Measurements from ENCODE around the gene RHBDD1. TPM values are rescaled to one million over a fixed set of nuclear protein-coding genes. Genes with fewer than 3 reads are reported as not detected.
A peak's percentile ranks its signal among the peaks of the same experiment; 100 is the strongest.

Gene RHBDD1
- total RNA-seq (56.4 TPM), polyA plus RNA-seq (10 to 100 TPM; 24.7 to 39.6 (median 26.1) TPM)

- Histone ChIP-seq H3K27me3 (ENCODE audit: control insufficient read depth, insufficient read depth, low read length) (no peaks in the 10 kb centered on the region), H3K9me3 (ENCODE audit: control insufficient read depth in 2 of 2, low read length in 2 of 2) (no peaks in the 10 kb centered on the region), H3K4me3 (ENCODE audit: low read depth, low read length) (peak within 1 kb of the TSS; percentile 98), H3K36me3 (ENCODE audit: control insufficient read depth, insufficient read depth, low read length) (peaks cover 3% of the 10 kb centered on the region), H3K4me1 (ENCODE audit: control insufficient read depth, insufficient read depth, low read length, poor library complexity, severe bottlenecking) (peaks cover 63% of the 10 kb centered on the region), H3K27ac (ENCODE audit: insufficient read depth, low read length, poor library complexity, severe bottlenecking) (peak within 1 kb of the TSS; percentile 100)
- DNase-seq (peak; percentile 89 to 98 (median 94)), ATAC-seq (ENCODE audit: low read depth in 2 of 2) (peak; percentile 85 to 90)
- peaks cover 14% of the 10 kb centered on the region for H3K36me3 Mint-ChIP-seq
- no peaks in the 10 kb centered on the region for H3K27me3 Mint-ChIP-seq
- peaks cover 47 to 77% (median 57%) of the 10 kb centered on the region in 4 donors for H3K4me1 Mint-ChIP-seq
- H3K4me3 Mint-ChIP-seq = peak within 1 kb of the TSS; percentile 92 to 98 (median 98)
- no peaks in the 10 kb centered on the region for H3K9me3 Mint-ChIP-seq
- H3K27ac Mint-ChIP-seq = peak within 1 kb of the TSS; percentile 99 to 100 (median 100)
Measured at GRCh38 chr2:226835796-226836547, at the start of gene RHBDD1. RHBDD1 (plus strand) TSS chr2:226836054; CDS start chr2:226864694, 28,640 bp downstream.

- peaks cover 2% of the 10 kb centered on the region for H3K27me3 ChIP-seq (ENCODE audit: control insufficient read depth, insufficient read depth, low read length)
- Mint-ChIP-seq H3K27me3 (peaks cover 29% of the 10 kb centered on the region), H3K36me3 (no peaks in the 10 kb centered on the region), H3K4me3 (peak overlapping the region in 2 of 4 donors; percentile 7 to 13), H3K27ac (no peak overlapping the region), H3K9me3 (peaks cover 0 to 3% (median 0%) of the 10 kb centered on the region in 7 donors), H3K4me1 (peaks cover 6 to 24% (median 12%) of the 10 kb centered on the region in 4 donors)
- no peaks in the 10 kb centered on the region for H3K36me3 ChIP-seq (ENCODE audit: control insufficient read depth, insufficient read depth, low read length)
- ATAC-seq (ENCODE audit: low read depth in 2 of 2) (no peak), DNase-seq (no peak)
- no peaks in the 10 kb centered on the region for H3K9me3 ChIP-seq (ENCODE audit: control insufficient read depth in 2 of 2, low read length in 2 of 2)
- H3K27ac ChIP-seq (ENCODE audit: insufficient read depth, low read length, poor library complexity, severe bottlenecking) = no peak overlapping the region
- no peak overlapping the region for H3K4me3 ChIP-seq (ENCODE audit: low read depth, low read length)
- H3K4me1 ChIP-seq (ENCODE audit: control insufficient read depth, insufficient read depth, low read length, poor library complexity, severe bottlenecking) = peaks cover 16% of the 10 kb centered on the region
Measured at GRCh38 chr2:226788064-226788463, 47.8 kb upstream of the RHBDD1 start.

GRCh38 chr2:226788881-226789490 is 46.9 kb upstream of the RHBDD1 start:
- Mint-ChIP-seq H3K4me3 (peak overlapping the region in 2 of 4 donors; percentile 69 to 92), H3K9me3 (peaks cover 0 to 2% (median 0%) of the 10 kb centered on the region in 7 donors), H3K36me3 (no peaks in the 10 kb centered on the region), H3K4me1 (peaks cover 8 to 26% (median 14%) of the 10 kb centered on the region in 4 donors), H3K27ac (no peak overlapping the region), H3K27me3 (peaks cover 26% of the 10 kb centered on the region)
- no peak for DNase-seq
- Histone ChIP-seq H3K4me1 (ENCODE audit: control insufficient read depth, insufficient read depth, low read length, poor library complexity, severe bottlenecking) (peaks cover 16% of the 10 kb centered on the region), H3K27me3 (ENCODE audit: control insufficient read depth, insufficient read depth, low read length) (no peaks in the 10 kb centered on the region), H3K27ac (ENCODE audit: insufficient read depth, low read length, poor library complexity, severe bottlenecking) (no peak overlapping the region), H3K36me3 (ENCODE audit: control insufficient read depth, insufficient read depth, low read length) (no peaks in the 10 kb centered on the region), H3K9me3 (ENCODE audit: control insufficient read depth in 2 of 2, low read length in 2 of 2) (no peaks in the 10 kb centered on the region), H3K4me3 (ENCODE audit: low read depth, low read length) (no peak overlapping the region)
- no peak for ATAC-seq (ENCODE audit: low read depth in 2 of 2)

- no peak for DNase-seq
- peaks cover 10 to 31% (median 15%) of the 10 kb centered on the region in 4 donors for H3K4me1 Mint-ChIP-seq
Measured at GRCh38 chr2:226790011-226790410, 45.8 kb upstream of the RHBDD1 start.

GRCh38 chr2:226790431-226790830 is 45.4 kb upstream of the RHBDD1 start:
- Mint-ChIP-seq H3K9me3 (peaks cover 0 to 2% (median 0%) of the 10 kb centered on the region in 7 donors), H3K36me3 (no peaks in the 10 kb centered on the region), H3K4me1 (peaks cover 10 to 31% (median 15%) of the 10 kb centered on the region in 4 donors), H3K4me3 (peak overlapping the region; percentile 84 to 98 (median 94)), H3K27me3 (peaks cover 28% of the 10 kb centered on the region), H3K27ac (peak overlapping the region; percentile 98 to 100 (median 99))
- H3K4me3 ChIP-seq (ENCODE audit: low read depth, low read length) = peak overlapping the region; percentile 77
- no peaks in the 10 kb centered on the region for H3K36me3 ChIP-seq (ENCODE audit: control insufficient read depth, insufficient read depth, low read length)
- no peaks in the 10 kb centered on the region for H3K9me3 ChIP-seq (ENCODE audit: control insufficient read depth in 2 of 2, low read length in 2 of 2)
- H3K27ac ChIP-seq (ENCODE audit: insufficient read depth, low read length, poor library complexity, severe bottlenecking) = peak overlapping the region; percentile 90
- no peak for ATAC-seq (ENCODE audit: low read depth in 2 of 2)
- no peaks in the 10 kb centered on the region for H3K27me3 ChIP-seq (ENCODE audit: control insufficient read depth, insufficient read depth, low read length)
- H3K4me1 ChIP-seq (ENCODE audit: control insufficient read depth, insufficient read depth, low read length, poor library complexity, severe bottlenecking) = peaks cover 16% of the 10 kb centered on the region
- no peak for DNase-seq

More at GRCh38 chr2:226790011-226790410, 45.8 kb upstream of the RHBDD1 start:
- Mint-ChIP-seq H3K27me3 (peaks cover 28% of the 10 kb centered on the region), H3K9me3 (peaks cover 0 to 2% (median 0%) of the 10 kb centered on the region in 7 donors), H3K4me3 (peak overlapping the region in 3 of 4 donors; percentile 84 to 98 (median 92)), H3K36me3 (no peaks in the 10 kb centered on the region), H3K27ac (peak overlapping the region in 2 of 3 donors; percentile 98 to 100)
- peaks cover 16% of the 10 kb centered on the region for H3K4me1 ChIP-seq (ENCODE audit: control insufficient read depth, insufficient read depth, low read length, poor library complexity, severe bottlenecking)
- H3K27me3 ChIP-seq (ENCODE audit: control insufficient read depth, insufficient read depth, low read length) = no peaks in the 10 kb centered on the region
- ATAC-seq (ENCODE audit: low read depth in 2 of 2) = no peak
- H3K36me3 ChIP-seq (ENCODE audit: control insufficient read depth, insufficient read depth, low read length) = no peaks in the 10 kb centered on the region
- no peak overlapping the region for H3K4me3 ChIP-seq (ENCODE audit: low read depth, low read length)
- no peaks in the 10 kb centered on the region for H3K9me3 ChIP-seq (ENCODE audit: control insufficient read depth in 2 of 2, low read length in 2 of 2)
- H3K27ac ChIP-seq (ENCODE audit: insufficient read depth, low read length, poor library complexity, severe bottlenecking) = no peak overlapping the region

GRCh38 chr2:226791056-226791486 is 44.8 kb upstream of the RHBDD1 start:
- no peaks in the 10 kb centered on the region for H3K36me3 ChIP-seq (ENCODE audit: control insufficient read depth, insufficient read depth, low read length)

GRCh38 chr2:226791487-226792081 is 44.3 kb upstream of the RHBDD1 start:
- peaks cover 16% of the 10 kb centered on the region for H3K4me1 ChIP-seq (ENCODE audit: control insufficient read depth, insufficient read depth, low read length, poor library complexity, severe bottlenecking)
- H3K27me3 ChIP-seq (ENCODE audit: control insufficient read depth, insufficient read depth, low read length) = no peaks in the 10 kb centered on the region
- no peaks in the 10 kb centered on the region for H3K36me3 ChIP-seq (ENCODE audit: control insufficient read depth, insufficient read depth, low read length)
- Mint-ChIP-seq H3K27ac (peak overlapping the region; percentile 98 to 100 (median 99)), H3K36me3 (no peaks in the 10 kb centered on the region), H3K4me3 (peak overlapping the region; percentile 92 to 98 (median 96)), H3K9me3 (peaks cover 0 to 2% (median 0%) of the 10 kb centered on the region in 7 donors), H3K27me3 (peaks cover 28% of the 10 kb centered on the region), H3K4me1 (peaks cover 10 to 34% (median 16%) of the 10 kb centered on the region in 4 donors)
- no peaks in the 10 kb centered on the region for H3K9me3 ChIP-seq (ENCODE audit: control insufficient read depth in 2 of 2, low read length in 2 of 2)
- H3K27ac ChIP-seq (ENCODE audit: insufficient read depth, low read length, poor library complexity, severe bottlenecking) = peak overlapping the region; percentile 90
- peak overlapping the region; percentile 77 for H3K4me3 ChIP-seq (ENCODE audit: low read depth, low read length)
- ATAC-seq (ENCODE audit: low read depth in 2 of 2) (peak; percentile 96 to 98), DNase-seq (peak; percentile 87 to 94 (median 92))

More at GRCh38 chr2:226791056-226791486, 44.8 kb upstream of the RHBDD1 start:
- H3K4me1 Mint-ChIP-seq = peaks cover 10 to 33% (median 15%) of the 10 kb centered on the region in 4 donors
- peak overlapping the region; percentile 98 to 100 (median 99) for H3K27ac Mint-ChIP-seq
- Histone ChIP-seq H3K9me3 (ENCODE audit: control insufficient read depth in 2 of 2, low read length in 2 of 2) (no peaks in the 10 kb centered on the region), H3K27me3 (ENCODE audit: control insufficient read depth, insufficient read depth, low read length) (no peaks in the 10 kb centered on the region), H3K27ac (ENCODE audit: insufficient read depth, low read length, poor library complexity, severe bottlenecking) (peak overlapping the region; percentile 90), H3K4me3 (ENCODE audit: low read depth, low read length) (peak overlapping the region; percentile 77), H3K4me1 (ENCODE audit: control insufficient read depth, insufficient read depth, low read length, poor library complexity, severe bottlenecking) (peaks cover 16% of the 10 kb centered on the region)
- peak; percentile 65 to 71 for ATAC-seq (ENCODE audit: low read depth in 2 of 2)
- H3K4me3 Mint-ChIP-seq = peak overlapping the region; percentile 92 to 98 (median 96)
- peaks cover 28% of the 10 kb centered on the region for H3K27me3 Mint-ChIP-seq
- peaks cover 0 to 2% (median 0%) of the 10 kb centered on the region in 7 donors for H3K9me3 Mint-ChIP-seq
- H3K36me3 Mint-ChIP-seq = no peaks in the 10 kb centered on the region
- peak in 2 of 3 donors; percentile 65 to 91 for DNase-seq

All from CD4-positive, CD25-positive, alpha-beta regulatory T cell (primary cell).